ENCODE data around the gene LZIC. TPM values are rescaled to one million over a fixed set of nuclear protein-coding genes. Genes with fewer than 3 reads are reported as not detected.

LZIC gene
- total and polyA plus RNA-seq, 2 of the 13 experiments (the other 11 are each of a cell fraction or from before 2014, with no cell fraction given): 25.2 to 71.8 TPM

- no peak for TF ChIP-seq FUBP1 (CRISPR knock-in tag; IDR thresholded peaks at IDR 0.05; ENCODE audit: borderline replicate concordance)
- TF ChIP-seq MED1 (CRISPR knock-in tag; IDR thresholded peaks at IDR 0.05): peak; percentile 25; the same call in 1 of the 2 replicates
- TF ChIP-seq PAXIP1 (CRISPR knock-in tag; conservative IDR thresholded peaks at IDR 0.05): 0 out of 2 replicates have a peak, but pooled peaks have one; percentile 22
- no peak for TF ChIP-seq ZBED4 (CRISPR knock-in tag; IDR thresholded peaks at IDR 0.05; ENCODE audit: borderline replicate concordance)
- TF ChIP-seq ZBTB2 (CRISPR knock-in tag; IDR thresholded peaks at IDR 0.05; ENCODE audit: low read depth): no peak
- TF ChIP-seq ZNF362 (CRISPR knock-in tag; IDR thresholded peaks at IDR 0.05; ENCODE audit: borderline replicate concordance): peak; percentile 72
- TF ChIP-seq HOXD1 (CRISPR knock-in tag; IDR thresholded peaks at IDR 0.05): no peak
- TF ChIP-seq SMYD3 (CRISPR knock-in tag; IDR thresholded peaks at IDR 0.05): no peak
Measured at GRCh38 chr1:9927259-9927658, 15.9 kb downstream of the LZIC start (continued).
